HG02938 (cell line): ENCODE measurements around the gene ADIRF.
"Not testable (repeated sequence)": the region's sequence is repeated elsewhere in the genome, so short reads cannot be mapped to it uniquely, and the experiment has no call there.

ENCODE experiments used
- ATAC-seq: cut with Tn5 transposase; IDR thresholded peaks from one replicate; pipeline ENCODE4 v1.9.1; 2021; ENCODE audit warnings: mild to moderate bottlenecking, moderate library complexity; ENCODE audit not compliant: unreplicated experiment

Gene ADIRF

GRCh38 chr10:86976362-86977056, 8.2 kb downstream of the ADIRF start:
- ATAC-seq = no peak

GRCh38 chr10:86978457-86978856, 10.2 kb downstream of the ADIRF start:
- not testable (repeated sequence) for ATAC-seq

- no peak for ATAC-seq
Observed at GRCh38 chr10:86979296-86979818, 11.1 kb downstream of the ADIRF start.

GRCh38 chr10:86979977-86980448, 11.7 kb downstream of the ADIRF start:
- ATAC-seq = no peak

DNA sequence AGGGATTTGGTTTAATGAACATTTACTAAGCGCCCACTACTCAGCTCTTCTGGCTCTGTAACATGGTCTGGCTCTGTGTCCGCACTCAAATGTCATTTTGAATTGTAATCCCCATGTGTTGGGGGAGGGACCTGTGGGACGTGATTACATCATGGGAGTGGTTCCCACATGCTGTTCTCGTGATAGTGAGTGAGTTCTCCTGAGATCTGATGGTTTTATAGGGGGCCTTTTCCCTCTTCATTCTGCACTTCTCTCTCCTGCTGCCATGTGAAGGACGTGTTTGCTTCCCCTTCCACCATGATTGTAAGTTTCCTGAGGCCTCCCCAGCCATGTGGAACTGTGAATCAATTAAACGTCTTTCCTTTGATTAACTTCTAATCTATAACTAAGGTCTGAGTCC, 12.7 kb downstream of the ADIRF start:
- ATAC-seq = not testable (repeated sequence)

DNA sequence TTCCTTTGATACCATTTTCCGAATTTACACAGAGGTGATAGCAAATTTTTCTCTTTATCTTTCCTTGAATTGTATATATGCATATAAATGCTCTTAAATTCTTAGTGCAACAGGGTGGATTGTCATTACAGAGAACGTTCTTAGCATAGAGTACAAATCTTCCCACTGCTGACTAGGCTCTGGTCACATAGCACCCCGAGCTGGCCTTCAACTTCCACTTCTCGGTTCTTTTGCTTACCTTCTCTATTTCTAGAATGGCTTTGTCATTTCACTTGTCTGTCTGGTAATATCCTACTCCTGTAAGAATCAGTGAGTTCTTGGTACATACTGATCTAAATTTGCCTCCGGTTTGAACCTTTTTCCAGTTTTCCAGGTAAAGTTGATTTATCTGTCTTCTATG, 13.4 kb downstream of the ADIRF start:
- ATAC-seq = no peak

- ATAC-seq = not testable (repeated sequence)
Observed at GRCh38 chr10:86984498-86984897, 16.2 kb downstream of the ADIRF start.

GRCh38 chr10:86988520-86988919, 20.2 kb downstream of the ADIRF start:
- ATAC-seq = no peak

DNA sequence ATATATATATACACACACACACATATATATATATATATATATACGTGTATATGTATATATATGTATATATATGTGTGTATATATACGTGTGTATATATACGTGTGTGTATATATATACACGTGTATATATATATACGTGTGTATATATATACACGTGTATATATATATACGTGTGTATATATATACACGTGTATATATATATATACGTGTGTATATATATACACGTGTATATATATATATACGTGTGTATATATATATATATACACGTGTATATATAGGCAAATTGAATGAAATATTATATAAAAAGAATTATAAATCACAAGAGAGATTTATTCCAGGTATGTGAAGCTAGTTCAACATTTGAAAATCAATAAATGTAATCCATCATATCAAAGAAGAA, 23.1 kb downstream of the ADIRF start:
- not testable (repeated sequence) for ATAC-seq

DNA sequence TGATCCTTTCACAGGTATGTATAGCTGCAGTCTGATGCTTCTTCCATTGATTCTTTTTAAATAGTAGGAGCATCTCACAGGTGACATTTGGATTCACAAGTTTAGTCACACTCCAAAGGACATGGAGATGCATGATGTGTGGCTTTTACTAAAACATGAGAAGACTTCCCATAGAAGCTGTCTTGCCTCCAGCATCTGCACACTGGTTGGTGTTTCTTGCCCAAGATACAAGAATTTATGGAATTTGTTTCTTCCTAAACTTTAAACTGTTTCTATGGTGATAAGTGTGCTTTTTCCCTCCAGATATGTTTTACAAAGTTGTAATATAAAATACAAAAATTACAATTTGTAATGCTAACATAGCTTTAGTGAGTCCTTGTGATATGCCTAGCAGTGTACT, 24.2 kb downstream of the ADIRF start:
- no peak for ATAC-seq

GRCh38 chr10:86992929-86993328, 24.6 kb downstream of the ADIRF start:
- no peak for ATAC-seq

DNA sequence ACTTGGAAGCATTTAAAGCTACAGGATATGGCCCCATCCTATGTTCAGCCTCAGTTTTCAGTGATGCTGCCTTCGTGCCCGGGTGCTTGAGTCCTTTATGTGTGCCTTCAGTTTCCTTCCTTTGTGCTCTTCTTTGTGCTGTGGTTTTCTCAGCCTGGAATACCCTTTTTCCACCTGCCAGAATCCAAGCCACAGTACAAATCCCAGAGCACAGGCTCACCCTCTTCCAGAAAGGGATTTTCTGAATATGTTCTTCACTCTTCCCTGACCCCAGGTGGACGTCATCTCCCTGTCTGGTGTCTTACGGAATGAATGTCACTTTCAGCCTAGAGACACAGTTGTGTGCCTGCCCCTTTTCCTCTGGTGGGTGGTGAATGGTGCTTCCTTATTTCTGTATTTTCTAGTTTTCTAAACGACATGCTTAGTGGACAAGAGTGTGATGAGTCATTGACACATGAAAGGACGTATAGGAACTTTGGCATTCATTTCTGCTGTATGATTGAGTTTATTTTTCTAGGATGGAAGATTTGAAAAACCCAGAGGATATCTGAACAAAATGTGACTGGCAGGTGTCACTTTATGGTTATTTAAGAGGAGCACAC, 31.6 kb downstream of the ADIRF start:
- not testable (repeated sequence) for ATAC-seq

GRCh38 chr10:87000491-87000890, 32.2 kb downstream of the ADIRF start:
- no peak for ATAC-seq

DNA sequence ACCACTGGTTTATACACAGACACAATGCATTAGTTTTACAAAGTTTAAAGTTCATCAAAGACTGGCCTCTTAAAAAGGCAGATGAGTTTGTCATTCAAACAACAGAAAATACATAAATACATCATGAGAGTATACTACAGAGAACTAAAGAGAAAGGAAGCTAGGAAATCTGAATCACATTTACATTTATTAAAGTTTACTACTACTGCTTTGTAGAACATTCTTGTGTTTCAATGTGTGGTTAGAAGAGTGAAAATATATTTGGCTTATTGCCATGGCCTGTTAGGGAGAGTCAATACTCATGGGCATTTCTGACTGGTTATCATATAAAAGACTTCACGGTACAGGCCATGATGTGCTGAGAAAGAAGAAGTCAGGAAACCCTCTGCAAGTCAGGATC, 38.8 kb downstream of the ADIRF start:
- ATAC-seq = not testable (repeated sequence)

DNA sequence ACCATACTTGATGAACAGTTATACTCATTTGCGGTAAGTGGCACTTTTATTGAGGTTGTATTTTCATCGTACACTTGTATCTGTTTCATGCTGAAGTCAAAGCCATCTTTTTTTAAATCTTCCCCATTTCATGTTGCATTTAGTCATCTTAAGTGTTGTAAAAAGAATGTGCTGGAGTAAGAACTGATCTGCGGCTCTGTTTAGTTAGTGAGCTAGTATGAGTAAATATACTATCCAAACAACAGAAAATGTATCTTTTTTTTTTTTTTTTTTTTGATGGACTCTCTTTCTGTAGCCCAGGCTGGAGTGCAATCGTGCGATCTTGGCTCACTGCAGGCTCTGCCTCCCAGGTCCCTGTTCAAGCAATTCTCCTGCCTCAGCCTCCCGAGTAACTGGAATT, 39.4 kb downstream of the ADIRF start:
- not testable (repeated sequence) for ATAC-seq

DNA sequence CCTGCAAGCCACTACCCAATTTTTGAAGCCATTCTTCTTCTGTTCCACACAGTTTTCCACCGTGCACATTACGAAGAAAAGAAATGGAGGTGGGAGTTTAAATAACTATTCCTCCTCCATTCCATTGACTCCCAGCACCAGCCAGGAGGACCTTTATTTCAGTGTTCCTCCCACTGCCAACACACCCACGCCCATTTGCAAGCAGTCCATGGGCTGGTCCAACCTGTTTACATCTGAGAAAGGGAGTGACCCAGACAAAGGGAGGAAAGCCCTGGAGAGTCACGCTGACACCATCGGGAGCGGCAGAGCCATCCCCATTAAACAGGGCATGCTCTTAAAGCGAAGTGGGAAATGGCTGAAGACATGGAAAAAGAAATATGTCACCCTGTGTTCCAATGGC, 40.0 kb downstream of the ADIRF start:
- not testable (repeated sequence) for ATAC-seq

DNA sequence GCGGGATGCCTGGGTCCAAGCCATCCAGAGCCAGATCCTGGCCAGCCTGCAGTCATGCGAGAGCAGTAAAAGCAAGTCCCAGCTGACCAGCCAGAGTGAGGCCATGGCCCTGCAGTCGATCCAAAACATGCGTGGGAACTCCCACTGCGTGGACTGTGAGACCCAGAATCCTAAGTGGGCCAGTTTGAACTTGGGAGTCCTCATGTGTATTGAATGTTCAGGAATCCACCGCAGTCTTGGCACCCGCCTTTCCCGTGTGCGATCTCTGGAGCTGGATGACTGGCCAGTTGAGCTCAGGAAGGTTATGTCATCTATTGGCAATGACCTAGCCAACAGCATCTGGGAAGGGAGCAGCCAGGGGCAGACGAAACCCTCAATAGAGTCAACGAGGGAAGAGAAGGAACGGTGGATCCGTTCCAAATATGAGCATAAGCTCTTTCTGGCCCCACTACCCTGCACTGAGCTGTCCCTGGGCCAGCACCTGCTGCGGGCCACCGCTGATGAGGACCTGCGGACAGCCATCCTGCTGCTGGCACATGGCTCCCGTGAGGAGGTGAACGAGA, 40.9 kb downstream of the ADIRF start:
- ATAC-seq = not testable (repeated sequence)

DNA sequence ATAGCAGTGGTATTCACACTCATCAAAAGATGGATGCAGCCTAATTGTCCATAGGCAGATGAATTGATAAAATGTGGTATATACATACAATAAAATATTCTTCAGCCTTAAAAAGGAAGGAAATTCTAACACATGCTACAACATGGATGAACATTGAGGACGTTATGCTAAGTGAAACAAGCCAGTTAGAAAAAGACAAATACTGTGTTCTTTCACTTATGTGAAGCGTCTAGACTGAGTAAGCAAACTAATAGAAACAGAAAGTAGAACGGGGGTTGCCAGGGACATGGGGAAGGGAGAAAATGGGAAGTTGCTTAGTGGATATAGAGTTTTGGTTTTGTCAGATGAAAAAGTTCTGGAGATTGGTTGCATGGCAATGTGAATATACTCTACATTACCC, 45.2 kb downstream of the ADIRF start:
- not testable (repeated sequence) for ATAC-seq

DNA sequence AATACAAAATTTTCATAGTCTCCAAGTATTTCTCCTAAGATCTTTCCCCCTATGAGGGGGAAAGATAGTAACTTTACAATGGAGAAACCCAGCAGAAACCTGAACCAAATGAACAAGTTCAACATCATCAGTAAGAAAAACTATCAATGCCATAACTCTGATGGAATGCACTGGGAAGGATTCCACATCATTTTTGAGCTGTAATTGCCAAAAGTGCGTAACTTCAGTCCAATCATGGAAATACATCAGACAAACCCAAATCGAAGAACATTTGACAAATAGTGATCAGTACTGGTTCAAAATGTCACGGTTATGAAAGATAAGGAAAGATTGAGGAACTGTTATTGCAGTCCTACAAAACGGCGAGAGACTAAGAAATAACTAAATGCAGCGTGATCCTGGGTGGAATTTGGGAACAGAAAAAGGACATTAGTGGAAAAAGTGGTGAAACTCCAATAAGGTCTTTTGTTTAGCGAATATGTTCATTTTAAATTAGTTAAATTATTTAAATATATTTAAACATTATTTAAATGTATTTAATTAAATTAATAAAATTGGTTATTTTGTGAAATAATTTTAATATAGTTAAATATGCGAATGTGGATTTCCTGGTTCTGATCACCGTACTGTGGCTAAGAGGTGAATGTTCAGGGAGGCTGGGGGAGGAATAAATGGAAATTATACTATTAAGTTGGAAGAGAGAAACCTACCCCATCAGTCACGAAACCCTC, 46.9 kb downstream of the ADIRF start:
- not testable (repeated sequence) for ATAC-seq

- ATAC-seq = not testable (repeated sequence)
Observed at GRCh38 chr10:87018127-87018526, 49.8 kb downstream of the ADIRF start.

DNA sequence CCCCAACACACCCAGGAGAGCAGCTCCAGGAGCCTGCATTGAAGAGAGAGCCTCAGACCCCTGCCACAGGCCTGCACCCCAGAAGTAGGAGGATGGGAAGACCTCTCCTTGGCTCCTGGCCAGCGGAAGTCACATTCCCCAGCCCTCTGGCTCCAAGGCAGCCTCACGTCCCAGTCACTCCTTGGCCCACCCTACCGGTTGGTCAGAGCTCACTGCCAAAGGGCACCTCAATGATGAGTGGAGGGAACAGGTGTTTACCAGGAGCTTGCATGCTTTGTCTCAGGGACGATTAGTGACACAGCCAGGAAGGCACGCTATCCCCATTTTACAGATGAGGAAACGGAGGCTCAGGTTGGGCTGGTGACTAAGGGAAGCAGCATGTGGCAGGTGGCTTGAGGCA, 50.8 kb downstream of the ADIRF start:
- not testable (repeated sequence) for ATAC-seq
